ENCODE data around the gene CAMK2N1.

DNA sequence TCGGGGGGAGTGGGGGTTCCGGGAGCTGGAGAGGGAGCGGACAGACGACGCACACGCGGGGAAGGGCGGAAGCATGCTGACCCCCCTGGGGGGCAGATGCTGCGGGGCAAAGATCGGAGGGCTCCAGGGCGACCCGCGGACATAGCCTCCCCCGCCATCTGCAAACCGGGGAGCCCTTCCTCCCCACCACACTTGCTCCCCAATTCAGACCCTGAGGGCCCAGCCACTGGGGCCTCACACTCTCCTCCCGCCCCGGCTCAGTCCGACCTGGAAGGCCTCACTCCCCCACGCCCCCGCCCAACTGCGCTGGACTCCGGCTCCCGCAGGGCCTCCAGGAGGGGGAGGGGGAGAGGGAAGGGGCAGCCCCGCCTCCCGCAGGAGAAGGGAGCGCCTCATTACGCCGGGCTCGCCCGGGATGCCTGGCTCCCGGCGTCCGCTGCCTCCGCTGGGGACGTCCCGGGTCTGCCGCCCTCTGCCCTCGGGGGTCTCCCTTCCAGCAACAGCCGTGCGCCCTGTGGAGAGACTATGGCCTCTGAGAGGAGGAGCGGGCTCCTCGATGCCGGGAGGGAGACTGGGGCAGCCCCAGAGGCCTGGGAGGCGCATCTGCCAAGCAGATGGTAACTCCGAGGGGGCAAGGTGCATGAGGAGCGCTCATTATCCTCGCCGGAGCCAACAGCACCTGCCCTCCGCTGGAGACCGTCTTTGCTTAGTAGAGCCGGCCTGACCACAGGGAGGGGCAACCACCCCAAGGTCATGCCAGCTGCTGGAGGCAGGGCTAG lies 636 bp upstream of the CAMK2N1 start:
- TF ChIP-seq, protein P1, sequence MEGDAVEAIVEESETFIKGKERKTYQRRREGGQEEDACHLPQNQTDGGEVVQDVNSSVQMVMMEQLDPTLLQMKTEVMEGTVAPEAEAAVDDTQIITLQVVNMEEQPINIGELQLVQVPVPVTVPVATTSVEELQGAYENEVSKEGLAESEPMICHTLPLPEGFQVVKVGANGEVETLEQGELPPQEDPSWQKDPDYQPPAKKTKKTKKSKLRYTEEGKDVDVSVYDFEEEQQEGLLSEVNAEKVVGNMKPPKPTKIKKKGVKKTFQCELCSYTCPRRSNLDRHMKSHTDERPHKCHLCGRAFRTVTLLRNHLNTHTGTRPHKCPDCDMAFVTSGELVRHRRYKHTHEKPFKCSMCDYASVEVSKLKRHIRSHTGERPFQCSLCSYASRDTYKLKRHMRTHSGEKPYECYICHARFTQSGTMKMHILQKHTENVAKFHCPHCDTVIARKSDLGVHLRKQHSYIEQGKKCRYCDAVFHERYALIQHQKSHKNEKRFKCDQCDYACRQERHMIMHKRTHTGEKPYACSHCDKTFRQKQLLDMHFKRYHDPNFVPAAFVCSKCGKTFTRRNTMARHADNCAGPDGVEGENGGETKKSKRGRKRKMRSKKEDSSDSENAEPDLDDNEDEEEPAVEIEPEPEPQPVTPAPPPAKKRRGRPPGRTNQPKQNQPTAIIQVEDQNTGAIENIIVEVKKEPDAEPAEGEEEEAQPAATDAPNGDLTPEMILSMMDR (IDR thresholded peaks at IDR 0.05; ENCODE audit: insufficient read depth, low read length, poor library complexity, severe bottlenecking): no peak
- TF ChIP-seq EZH2phosphoT487 (conservative IDR thresholded peaks at IDR 0.05; ENCODE audit: low read length): no peak

All from SU-DHL-6 (cell line).